Measurements from ENCODE around the gene HAPLN3.

The HAPLN3 gene

DNA sequence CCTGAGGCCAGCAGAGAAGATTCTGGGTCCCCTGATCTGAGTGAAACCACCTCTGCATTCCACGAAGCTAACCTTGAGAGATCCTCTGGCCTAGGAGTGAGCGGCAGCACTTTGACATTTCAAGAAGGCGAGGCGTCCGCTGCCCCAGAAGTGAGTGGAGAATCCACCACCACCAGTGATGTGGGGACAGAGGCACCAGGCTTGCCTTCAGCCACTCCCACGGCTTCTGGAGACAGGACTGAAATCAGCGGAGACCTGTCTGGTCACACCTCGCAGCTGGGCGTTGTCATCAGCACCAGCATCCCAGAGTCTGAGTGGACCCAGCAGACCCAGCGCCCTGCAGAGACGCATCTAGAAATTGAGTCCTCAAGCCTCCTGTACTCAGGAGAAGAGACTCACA, 36.4 kb downstream of the HAPLN3 start:
- no peak for DNase-seq

DNA sequence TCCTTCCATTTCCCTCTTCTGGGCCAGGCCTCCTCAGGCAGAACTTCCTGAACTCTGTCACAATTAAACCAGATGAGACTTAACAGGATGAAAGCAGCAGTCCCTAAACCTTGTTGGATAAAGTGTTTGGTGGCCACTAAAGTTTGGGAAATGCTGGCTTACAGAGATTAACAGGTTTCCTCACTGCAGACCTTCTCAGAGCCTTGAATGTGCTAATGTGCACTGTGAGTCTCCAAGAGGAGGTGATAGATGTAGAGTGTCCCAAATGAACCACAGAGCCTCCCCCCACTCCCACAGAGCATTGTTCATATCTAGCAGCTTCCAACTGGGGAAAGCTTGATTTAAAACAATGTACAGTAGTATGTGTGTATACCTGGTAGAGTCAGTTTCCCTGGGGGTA, 42.9 kb downstream of the HAPLN3 start:
- DNase-seq = no peak

DNA sequence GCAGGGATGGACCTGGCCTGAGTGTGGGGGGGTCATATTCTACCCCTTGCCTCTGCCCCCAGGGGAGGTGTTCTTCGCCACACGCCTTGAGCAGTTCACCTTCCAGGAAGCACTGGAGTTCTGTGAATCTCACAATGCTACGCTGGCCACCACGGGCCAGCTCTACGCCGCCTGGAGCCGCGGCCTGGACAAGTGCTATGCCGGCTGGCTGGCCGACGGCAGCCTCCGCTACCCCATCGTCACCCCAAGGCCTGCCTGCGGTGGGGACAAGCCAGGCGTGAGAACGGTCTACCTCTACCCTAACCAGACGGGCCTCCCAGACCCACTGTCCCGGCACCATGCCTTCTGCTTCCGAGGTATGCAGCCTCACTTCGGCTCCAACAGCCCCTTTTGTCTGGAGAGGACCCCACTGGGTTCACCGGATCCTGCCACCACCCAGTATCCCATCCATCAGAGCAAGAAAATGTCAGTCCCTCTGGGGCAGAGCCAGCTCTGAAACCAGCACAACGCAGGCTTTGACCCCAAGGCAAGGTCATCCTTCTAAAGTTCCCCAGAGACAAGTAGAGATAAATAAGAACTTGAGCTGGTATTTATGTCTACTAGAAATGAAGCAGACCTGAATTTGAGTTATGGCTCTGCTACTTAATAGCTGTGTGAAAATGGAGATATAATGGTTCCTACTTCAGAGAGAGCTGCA, 45.8 kb downstream of the HAPLN3 start:
- DNase-seq = no peak

DNA sequence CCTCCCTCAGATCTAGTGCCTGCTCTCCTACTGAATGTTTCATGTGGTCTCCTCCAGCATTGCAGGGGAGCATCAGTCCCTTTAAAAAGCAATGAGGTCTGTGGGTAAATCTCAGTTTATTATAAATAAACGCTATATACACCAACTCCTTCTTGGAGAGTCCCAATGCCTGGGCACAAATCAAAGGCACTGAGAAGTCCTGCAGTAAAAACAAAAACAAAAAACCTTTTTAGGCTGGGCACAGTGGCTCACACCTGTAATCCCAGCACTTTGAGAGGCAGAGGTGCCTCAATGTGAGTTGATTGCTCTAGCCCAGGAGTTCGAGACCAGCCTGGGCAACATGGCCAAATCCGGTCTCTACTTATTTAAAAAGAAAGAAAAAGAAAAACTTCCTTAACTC, 47.1 kb downstream of the HAPLN3 start:
- DNase-seq = no peak

DNA sequence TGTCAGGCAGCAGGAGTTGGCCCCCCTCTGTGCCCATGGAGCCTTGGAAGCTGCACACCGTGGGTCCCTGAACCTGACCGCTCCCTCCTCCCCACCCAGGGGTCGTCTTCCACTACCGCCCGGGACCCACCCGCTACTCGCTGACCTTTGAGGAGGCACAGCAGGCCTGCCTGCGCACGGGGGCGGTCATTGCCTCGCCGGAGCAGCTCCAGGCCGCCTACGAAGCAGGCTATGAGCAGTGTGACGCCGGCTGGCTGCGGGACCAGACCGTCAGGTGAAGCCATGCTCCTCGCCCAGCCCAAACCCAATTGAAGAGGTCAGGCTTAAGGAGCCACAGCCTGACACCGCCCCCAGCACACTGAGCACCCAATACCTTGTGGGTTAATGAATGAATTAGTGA, 48.2 kb downstream of the HAPLN3 start:
- DNase-seq = no peak

DNA sequence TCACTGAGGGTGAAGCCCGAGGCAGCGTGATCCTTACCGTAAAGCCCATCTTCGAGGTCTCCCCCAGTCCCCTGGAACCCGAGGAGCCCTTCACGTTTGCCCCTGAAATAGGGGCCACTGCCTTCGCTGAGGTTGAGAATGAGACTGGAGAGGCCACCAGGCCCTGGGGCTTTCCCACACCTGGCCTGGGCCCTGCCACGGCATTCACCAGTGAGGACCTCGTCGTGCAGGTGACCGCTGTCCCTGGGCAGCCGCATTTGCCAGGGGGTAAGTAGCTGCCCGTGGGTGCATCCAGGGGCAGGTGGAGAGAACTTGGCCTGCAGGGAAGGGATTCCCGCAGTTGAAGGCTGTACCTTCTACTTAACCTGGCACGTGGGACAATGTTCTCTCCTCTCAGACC, 49.7 kb downstream of the HAPLN3 start:
- no peak for DNase-seq

DNA sequence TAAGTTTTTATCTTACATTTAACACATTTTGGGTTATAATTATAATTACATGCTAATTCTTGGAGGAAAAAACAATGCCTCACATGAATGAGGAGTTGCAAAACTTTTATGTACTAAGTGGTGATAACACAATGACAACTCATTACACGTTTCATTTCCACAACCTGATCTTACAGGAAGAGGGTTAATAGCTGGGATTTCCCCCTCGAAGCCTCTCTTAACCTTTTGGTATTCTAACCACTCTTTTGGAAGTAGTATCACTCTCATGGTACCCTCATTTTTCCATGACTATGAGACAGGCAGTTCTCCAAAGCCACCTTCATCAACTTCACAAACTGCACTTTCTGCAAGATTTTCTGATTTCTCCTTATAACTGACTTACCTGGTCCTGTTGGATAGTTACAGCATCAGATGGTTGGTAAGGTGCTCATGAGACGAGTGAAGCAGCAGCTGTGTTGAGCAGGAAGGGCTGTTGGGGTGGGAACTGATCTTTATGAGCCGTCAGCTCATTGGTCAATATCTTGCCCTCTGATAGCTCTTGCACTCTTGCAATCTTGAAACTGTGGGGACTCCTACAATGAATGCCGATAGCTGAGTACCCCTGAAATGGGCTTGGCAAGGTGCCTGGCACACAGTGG, 50.5 kb downstream of the HAPLN3 start:
- DNase-seq = no peak

DNA sequence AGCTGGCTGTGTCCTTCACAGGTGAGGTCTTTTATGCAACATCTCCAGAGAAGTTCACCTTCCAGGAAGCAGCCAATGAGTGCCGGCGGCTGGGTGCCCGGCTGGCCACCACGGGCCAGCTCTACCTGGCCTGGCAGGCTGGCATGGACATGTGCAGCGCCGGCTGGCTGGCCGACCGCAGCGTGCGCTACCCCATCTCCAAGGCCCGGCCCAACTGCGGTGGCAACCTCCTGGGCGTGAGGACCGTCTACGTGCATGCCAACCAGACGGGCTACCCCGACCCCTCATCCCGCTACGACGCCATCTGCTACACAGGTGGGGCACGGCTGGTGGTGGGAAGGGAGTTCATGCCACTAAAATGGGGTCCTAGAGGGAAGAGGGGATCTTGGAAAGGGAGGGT, 52.0 kb downstream of the HAPLN3 start:
- DNase-seq = no peak

DNA sequence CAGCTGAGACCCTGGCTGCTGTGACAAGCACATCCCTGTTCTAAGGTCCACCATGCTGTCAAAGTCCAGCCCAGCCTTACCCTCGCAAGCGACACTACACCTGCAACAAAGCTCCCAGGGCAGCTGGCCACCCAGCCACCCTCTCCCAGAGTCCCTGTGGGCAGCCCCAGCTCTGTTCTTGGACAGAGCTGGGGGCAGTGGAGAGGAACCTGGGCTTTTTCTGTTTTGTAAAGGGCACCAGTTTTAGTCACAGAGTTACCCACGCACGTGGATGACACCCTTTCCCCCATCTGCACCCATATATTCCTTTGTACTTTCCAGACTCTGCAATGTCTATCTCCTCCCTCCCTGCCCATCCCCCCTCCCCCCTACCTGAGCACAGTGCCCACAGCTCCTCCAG, 53.2 kb downstream of the HAPLN3 start:
- DNase-seq = no peak

DNA sequence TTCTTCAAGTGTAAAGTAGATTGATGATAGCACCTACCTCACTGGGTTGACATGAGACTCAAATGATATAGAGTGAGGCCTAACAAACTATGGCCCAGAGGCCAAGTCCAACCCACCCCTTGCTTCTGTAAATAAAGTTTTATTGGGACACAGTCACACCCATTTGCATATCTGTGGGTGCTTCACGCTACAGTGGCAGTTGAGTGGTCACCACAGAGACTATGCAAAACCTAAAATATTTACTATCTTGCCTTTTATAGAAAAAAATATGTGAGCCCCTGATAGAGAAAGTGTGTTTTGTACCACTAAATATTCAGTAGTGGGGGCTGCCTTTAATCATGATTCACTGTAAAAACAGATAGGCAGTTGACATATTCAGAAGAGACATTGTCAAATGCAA, 54.1 kb downstream of the HAPLN3 start:
- DNase-seq = no peak

DNA sequence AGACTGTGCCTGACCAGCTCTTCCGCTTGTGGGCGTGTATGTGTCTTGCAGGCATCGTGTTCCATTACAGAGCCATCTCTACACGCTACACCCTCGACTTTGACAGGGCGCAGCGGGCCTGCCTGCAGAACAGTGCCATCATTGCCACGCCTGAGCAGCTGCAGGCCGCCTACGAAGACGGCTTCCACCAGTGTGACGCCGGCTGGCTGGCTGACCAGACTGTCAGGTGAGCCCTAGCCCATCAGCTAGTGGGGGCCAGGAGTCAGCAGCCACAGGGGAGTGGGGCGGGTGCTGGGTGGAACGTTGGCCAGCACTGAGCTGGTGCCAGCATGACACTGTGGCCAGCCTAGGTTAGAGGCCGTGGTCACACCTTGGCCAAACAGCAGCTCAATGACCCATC, 55.4 kb downstream of the HAPLN3 start:
- DNase-seq = no peak

DNA sequence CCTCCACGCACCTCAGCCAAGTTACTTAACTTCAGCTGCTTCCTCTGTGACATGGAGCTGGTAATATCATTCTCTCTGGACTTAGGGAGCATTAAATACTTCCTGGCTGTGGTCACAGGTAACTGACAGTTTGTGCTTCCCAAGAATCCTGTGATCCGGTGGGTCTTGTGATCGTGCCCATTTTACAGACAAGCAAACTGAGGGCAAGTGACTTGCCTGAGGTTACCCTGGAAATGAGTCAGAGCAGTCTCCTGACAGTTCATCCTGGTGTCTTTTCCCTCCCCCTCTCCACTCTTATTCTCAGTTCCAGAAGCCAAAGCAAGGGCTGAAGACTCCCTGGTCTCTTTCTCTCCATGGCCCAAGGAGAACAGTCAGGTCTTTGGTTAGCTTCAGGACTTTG, 56.2 kb downstream of the HAPLN3 start:
- DNase-seq = no peak

DNA sequence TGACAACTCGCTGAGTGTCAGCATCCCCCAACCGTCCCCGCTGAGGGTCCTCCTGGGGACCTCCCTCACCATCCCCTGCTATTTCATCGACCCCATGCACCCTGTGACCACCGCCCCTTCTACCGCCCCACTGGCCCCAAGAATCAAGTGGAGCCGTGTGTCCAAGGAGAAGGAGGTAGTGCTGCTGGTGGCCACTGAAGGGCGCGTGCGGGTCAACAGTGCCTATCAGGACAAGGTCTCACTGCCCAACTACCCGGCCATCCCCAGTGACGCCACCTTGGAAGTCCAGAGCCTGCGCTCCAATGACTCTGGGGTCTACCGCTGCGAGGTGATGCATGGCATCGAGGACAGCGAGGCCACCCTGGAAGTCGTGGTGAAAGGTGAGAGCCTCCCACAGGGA, 56.7 kb downstream of the HAPLN3 start:
- DNase-seq = no peak

DNA sequence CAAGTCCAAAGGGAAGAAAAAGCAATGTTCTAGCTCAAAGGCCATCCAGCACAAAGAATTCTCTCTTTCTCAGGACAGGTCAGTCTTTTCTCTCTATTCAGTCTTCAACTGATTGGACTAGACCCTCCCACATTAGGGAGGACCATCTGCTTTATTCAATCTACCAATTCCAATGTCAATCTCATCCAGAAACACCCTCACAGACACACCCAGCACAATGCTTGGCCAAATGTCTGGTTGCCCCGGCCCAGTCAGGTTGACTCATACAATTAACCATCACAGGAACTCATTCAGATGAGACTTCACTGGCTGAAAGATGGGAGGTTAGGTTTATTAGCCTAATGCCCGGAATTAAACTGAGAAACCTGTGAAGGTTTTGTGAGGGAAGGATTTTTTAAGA, 59.7 kb downstream of the HAPLN3 start:
- DNase-seq = no peak

DNA sequence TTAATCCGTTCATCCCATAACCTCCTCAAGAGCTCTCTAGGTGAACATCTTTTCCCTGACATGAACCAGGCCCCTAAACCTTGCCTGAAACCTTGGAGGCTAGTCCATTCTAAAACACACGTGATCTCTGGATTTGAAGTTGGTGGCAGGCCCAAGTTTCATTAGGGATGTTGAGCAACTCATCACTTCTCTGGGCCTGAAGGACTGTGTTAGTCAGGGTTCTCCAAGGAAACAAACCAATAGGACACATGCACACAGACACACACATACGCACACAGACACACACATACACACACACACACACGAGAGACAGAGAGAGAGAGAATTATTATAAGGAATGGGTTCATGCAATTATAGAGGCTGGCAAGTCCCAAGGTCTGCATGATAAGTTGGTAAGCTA, 60.2 kb downstream of the HAPLN3 start:
- DNase-seq = no peak

DNA sequence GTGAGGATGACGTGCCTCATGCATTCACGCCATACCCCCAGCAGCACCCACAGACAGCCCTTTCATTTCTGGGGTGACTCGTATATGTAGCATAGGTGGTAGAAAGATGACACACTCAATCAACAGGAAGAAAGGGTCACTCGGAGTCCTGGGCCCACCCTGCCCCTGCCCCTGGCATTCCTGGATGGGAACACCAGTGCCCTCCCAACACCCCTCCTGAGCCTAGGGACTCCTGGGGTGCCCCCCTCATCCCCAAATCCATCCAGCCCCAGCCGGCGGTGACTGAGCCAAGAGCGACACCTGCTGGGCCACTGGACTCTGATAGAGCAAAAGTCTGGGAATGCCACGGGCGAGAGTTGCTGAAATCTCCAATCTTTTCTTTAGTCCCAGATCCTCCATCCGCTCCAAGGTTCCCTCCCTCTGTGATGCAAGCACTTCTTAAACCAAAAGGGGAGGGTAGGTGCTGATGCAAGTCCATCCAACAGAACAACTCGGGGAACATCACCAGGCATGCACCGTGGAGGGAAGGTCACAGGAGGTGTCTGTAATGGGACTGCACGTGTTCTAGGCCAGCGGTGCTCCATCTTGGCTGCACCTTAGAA, 61.0 kb downstream of the HAPLN3 start:
- DNase-seq = peak; percentile 28 to 44

DNA sequence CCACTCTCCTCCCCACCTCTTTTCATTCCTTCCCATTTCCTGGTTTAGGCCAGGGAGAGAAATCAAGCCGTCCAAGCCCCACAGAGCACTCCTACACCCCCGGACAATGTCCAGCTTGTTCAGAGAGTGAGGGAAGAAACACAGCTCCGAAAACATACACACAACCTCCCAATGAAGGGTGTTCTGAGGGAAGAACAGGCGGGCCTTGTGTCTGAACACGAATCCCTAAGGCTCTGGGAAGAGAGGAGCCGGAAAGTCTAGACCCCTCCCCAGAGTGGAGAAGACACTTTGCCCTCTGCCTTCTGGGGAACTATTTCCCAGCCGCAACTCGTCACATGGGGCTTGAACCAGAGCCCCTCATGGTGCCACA, 61.6 kb downstream of the HAPLN3 start:
- no peak for DNase-seq

DNA sequence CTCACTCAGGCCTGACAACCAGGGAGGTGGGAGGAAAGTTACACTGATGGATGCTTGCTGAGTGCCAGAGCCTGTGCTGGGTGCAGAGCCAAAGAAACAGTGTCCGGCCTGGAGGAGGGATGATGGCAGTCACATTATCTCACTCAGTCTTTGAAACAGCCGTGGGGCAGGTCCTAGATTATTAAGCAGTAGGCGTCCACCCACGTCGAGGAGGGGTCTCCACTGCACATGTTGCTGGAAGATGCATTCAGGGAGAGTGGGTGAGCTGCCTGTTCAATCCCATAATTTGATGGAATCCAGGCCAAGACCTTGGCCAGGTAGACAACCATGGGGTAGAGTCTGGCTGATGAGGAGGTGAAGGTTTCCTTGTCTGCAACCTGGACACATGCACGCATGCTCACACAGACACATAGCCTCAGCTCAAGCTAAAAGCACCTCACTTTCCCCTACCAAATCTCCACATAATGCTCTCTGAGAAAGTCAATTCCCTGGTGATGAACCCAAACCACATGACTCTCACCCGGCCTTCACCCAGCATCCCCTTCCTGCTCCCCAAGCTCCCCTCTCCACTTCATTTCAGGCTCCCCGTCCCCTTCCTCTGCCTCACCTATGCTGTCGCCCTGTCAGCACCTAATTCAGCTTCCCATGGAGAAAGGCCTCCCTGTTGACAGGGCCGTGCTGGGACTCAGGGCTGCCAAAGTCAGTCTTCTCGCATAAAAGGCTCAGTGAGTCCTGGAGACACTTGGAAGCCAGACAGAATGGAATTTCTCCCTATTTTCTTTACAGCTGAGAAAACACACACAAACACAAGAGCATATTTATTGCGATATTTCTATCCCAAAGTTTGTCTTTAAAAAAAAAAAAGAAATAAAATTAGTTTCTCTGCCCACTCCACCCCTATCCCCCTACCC, 62.3 kb downstream of the HAPLN3 start:
- no peak for DNase-seq

DNA sequence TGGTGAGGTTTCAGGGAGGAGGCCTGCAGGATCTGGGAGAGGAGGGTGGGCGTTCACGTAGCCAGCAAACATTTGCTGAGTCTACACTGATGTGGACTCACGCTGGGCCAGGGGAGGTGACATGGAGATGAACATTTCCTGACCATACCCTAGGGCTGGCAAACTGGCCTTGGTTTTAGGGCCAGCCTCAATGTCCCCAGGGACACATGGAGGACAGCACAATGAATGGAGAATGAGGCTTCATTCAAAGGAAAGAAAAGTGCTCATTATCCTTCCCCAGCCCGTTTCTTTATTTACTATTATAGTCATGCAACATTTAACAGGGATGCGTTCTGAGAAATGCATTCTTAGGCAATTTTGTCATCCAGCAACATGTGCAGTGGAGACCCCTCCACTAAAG, 65.3 kb downstream of the HAPLN3 start:
- DNase-seq = no peak

DNA sequence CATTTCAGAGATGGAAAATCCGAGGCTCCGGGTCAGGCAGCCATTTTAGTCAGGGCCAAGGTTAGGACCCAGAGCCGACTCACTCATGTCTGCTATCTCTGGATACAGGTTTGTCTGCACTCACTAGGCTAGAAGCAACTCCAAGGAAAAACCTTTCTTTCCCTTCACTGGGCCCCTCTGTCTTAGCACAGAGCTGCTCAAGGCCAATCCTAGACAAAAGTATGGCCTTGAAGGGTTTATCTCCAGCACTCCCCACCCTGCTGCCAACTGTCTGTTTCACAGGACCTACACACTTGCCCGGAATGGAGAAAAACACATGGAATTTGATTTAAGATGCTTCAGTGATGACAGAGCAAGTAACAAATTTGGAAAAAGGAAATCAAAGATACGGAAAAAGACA, 66.6 kb downstream of the HAPLN3 start:
- no peak for DNase-seq
